Motor neuron (in vitro differentiated cells): ENCODE data around the gene NEK2. TPM values are rescaled to one million over a fixed set of nuclear protein-coding genes. Genes with fewer than 3 reads are reported as not detected.

Source experiments
- ATAC-seq, 8 experiments: fragments of 200-7000 bp; cut with Tn5 transposase; replicated peaks in 6 of 8; 2 replicates each; pipeline ENCODE4 v1.8.0; 2021; ENCODE audit warnings: mild to moderate bottlenecking in 8 of 8, moderate library complexity in 8 of 8
- H3K27ac ChIP-seq, 2 donors: fragments of 250-450 bp; sonication (Bioruptor Pico); 2 replicates each; pipeline ENCODE4 v1.9.0; 2021; ENCODE audit warnings: antibody characterized with exemption in 2 of 2, mild to moderate bottlenecking in 2 of 2, moderate library complexity in 1 of 2
- H3K4me1 ChIP-seq, 2 donors: fragments of 250-450 bp; sonication (Bioruptor Pico); replicated peaks in 1 of 2; 2 replicates each; pipeline ENCODE4 v1.6.1; 2021; ENCODE audit warnings: antibody characterized with exemption in 2 of 2, mild to moderate bottlenecking in 2 of 2, moderate library complexity in 1 of 2
- H3K4me3 ChIP-seq, 5 donors: fragments of 250-450 bp; sonication (Bioruptor Pico); 2 replicates each; pipeline ENCODE4 v1.9.0; 2021; ENCODE audit warnings: antibody characterized with exemption in 5 of 5, mild to moderate bottlenecking in 5 of 5, moderate library complexity in 4 of 5
- WGBS, 10 experiments: fragments of 450-650 bp; shearing (Covaris generic); methylation state at CpG; one replicate each; pipeline ENCODE4 v1.0.0; 2022; 5-methylcytosine and 5-hydroxymethylcytosine counted together
- in situ Hi-C, 9 experiments: fragments of 400-800 bp; cut with MboI; loops; one replicate each; pipeline ENCODE4 v1.15.0; 2021; ENCODE audit warnings: low sequenced_read_pairs in 9 of 9, low pct_unique_long_range_greater_than_20kb in 2 of 9; ENCODE audit not compliant: unreplicated experiment in 9 of 9
- total RNA-seq, 8 experiments: library from RNA; unstranded; fragments of 300-600 nt; gene quantifications; 2 replicates each; pipeline versions ENCODE4 v1.2.3 to v1.2.4, GENCODE V29; 2022

NEK2 gene
- total RNA-seq, 8 experiments from 2014 or later: 0.78 to 72.6 (median 3.7) TPM

DNA sequence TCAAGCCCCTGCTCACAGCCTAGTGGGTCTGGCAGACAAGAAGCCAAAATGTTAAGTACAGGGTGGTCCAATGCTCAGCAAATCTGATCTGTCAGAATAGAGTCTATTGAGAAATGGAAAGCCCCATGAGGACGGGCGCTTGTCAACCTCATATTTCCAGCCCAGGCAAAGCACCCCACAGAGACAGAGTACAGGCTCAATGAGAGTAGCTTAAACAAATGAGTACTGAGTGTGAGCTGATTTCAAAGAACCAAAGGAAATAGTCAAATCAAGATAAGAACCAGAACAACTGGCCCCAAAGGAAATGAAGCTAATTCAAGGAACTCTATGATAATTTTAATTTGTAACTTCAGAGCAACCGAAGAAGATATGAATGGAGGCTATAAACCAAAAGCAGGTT is 51.9 kb downstream of the NEK2 start:
- no peak for ATAC-seq
- whole genome bisulfite sequencing, 10 experiments: 70 to 100% (median 81%) methylated on average over 1 to 3 of the region's 3 CpGs
- in situ Hi-C loops: no loop called here

DNA sequence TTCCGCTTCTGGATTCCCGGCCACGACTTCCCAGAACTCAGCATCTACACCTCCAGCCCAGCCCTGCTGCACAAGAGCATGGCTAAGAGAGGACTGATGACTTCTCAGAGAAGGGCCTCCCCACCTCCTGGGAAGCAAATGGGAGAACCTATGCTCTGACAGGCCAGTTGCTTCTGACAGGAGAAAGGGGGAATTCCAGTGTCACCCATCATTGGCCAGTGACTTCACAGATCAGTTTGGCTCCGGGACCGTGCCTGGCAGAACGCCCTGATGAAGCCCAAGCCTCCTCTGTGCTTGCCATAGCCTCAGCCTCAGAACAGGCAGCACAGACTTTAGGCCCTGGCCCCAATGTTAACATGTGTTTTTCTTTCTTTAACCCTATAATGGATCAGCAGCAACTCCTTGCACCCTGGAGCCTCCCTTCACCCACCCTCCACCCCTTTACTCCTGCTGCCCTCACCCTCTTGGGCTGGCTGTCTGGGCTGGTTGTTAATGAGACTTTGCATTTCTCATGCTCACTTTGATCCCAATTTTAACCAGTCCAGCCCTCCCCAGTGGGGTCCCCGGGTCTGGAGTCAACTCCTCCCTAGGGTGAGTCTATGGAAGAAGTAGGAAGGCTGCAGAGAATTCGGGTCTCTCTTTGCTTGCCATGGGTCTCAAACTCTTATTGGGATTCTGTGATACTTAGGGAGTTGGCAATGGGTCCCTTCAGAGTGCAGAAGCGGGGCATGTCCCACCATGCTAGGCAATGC is 53.8 kb downstream of the NEK2 start:
- 50 to 96% (median 76%) methylated on average over 2 to 9 of the region's 9 CpGs; no CpG with 5 or more reads in 1 of the 10 experiments for WGBS, 10 experiments
- Histone ChIP-seq H3K27ac (no peak overlapping the region), H3K4me1 (no peaks in the 10 kb centered on the region), H3K4me3 (no peak overlapping the region)
- ATAC-seq: peak in 2 of 8 experiments; percentile 60 to 65
- in situ Hi-C loops: no loop called here

More for the DNA sequence above, 51.9 kb downstream of the NEK2 start:
- Histone ChIP-seq H3K27ac (no peak overlapping the region), H3K4me3 (no peak overlapping the region), H3K4me1 (peaks cover 0 to 3% of the 10 kb centered on the region in 2 donors)

DNA sequence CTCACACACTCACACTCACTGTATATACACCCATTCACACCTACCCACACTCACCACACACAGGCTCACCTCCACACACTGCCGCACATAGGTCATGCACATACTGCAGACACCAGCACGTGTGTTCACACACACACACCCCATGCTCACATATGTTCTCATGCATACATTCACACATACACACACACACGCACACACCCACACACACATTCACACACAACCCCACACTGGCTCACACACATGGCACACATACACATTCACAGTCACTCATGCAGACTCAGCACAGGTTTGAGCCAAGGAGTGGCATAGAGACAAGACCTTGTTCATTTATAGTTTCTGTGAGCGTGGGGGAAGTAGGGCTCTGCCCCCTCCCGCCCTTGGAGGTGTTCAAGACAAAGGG is 55.3 kb downstream of the NEK2 start:
- 43 to 100% (median 83%) methylated on average over 1 to 5 of the region's 5 CpGs; no CpG with 5 or more reads in 3 of the 10 experiments for WGBS, 10 experiments
- H3K4me1 ChIP-seq: no peaks in the 10 kb centered on the region
- no peak overlapping the region for H3K4me3 ChIP-seq
- H3K27ac ChIP-seq: no peak overlapping the region
- in situ Hi-C loops: no loop called here
- ATAC-seq: no peak

DNA sequence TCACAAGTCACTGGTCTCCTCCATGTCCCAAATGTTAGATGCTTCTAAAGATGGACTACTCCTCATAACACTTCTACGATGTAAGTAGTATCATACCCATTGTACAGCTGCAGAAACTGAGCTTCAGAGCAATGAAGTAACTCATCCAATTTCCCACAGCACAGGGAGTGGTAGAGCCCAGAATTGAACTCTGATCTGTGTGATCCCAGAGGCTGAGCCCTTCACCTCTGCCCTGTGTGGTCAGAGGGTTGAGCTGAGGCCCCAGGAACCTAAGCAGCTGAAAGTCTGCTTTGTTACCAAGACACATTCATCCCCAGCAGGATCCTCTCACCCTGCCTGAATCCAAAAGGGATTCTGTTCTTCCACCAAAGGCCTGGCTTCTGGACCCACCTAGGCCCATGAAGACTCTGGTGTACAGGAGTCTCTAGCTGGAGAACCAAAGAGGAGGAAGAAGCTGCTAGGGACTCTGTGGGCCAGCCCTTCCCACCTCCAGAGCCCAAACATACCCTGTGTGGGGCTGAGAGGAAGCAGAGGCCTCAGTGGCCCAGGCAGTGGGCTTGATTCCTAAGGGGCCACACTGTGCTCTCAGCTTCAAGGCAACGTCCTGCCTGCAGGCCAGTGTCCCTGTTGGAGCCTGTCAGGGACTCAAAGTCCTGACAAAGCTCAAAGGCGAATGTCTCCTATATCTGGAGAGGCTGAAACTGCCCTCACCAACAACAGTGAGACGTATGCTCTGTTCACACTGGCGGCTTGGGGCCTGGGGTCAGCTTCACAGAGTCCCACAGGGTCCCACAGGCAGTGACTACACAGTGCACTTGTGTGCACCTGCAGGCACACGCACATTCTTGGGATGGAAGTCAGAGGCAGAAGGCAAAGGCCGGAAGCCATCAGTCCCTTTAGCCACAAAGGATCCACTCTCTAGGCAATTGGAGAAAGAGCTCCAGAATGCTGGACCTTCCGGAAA is 56.1 kb downstream of the NEK2 start:
- in situ Hi-C loops: no loop called here
- H3K27ac ChIP-seq: no peak overlapping the region
- no peaks in the 10 kb centered on the region for H3K4me1 ChIP-seq
- no peak for ATAC-seq
- H3K4me3 ChIP-seq: no peak overlapping the region
- 70 to 93% (median 83%) methylated on average over 1 to 6 of the region's 8 CpGs; no CpG with 5 or more reads in 2 of the 10 experiments for WGBS, 10 experiments

DNA sequence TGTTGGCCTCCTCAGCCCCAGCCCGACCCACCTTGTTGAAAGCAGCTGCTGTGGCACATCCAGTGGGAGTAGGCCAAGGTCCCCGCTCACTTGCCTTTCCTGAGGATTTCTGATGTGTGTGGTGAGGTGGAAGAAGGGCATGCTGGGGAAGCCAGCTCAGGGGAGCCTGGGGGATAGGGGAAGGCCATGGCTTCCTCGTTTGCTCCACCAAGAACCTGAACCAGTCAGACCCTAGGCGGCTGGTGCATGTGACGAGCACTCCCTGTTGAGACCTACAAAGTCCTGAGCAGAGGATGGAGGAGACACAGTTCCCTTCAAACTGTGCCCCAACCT is 58.5 kb downstream of the NEK2 start:
- no peak for ATAC-seq

DNA sequence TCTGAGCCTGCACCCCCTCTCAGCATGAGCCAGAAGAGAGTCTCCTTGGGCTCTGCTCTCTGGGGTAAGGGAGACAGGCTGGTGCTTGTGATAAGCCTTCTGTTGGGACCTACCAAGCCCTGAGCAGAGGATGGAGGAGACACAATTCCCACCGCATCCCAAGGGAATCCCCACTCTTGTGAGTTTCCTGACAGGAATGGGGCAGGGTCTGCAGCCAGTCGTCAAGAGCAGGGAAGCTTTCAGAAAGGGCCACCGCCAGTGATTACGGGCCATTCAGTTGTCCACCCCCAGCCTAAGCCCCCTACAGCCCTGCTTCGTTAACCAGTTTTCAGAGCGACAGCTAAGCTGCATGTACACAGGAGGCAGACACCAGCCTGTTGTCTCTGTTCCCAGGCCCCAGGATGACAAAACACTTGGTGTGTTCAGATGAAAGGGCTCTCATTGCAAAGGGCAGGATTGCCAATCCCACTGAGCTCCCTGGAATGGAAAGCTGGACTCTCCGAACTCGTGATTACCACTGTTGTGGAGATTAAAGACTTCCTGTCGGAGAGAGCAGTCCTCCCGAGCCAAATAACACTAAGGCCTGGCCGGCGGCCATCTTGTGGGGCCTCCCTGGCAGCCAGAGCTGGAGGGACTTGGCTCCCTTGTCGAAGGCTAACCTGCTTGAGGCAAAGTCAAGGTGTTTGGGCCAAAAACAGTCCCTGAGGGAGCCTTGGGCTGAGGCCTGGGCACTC is 59.0 kb downstream of the NEK2 start:
- Histone ChIP-seq H3K4me1 (peaks cover 0 to 2% of the 10 kb centered on the region in 2 donors), H3K4me3 (no peak overlapping the region), H3K27ac (no peak overlapping the region)
- ATAC-seq: no peak
- in situ Hi-C loops: no loop called here
- WGBS, 10 experiments: 50 to 100% (median 85%) methylated on average over 2 to 11 of the region's 13 CpGs; no CpG with 5 or more reads in 3 of the 10 experiments

More for the DNA sequence above, 58.5 kb downstream of the NEK2 start:
- in situ Hi-C loops: no loop called here
- Histone ChIP-seq H3K4me1 (peaks cover 0 to 2% of the 10 kb centered on the region in 2 donors), H3K27ac (no peak overlapping the region), H3K4me3 (no peak overlapping the region)
- WGBS, 10 experiments: 80 to 100% (median 95%) methylated on average over 1 to 3 of the region's 5 CpGs; no CpG with 5 or more reads in 5 of the 10 experiments

DNA sequence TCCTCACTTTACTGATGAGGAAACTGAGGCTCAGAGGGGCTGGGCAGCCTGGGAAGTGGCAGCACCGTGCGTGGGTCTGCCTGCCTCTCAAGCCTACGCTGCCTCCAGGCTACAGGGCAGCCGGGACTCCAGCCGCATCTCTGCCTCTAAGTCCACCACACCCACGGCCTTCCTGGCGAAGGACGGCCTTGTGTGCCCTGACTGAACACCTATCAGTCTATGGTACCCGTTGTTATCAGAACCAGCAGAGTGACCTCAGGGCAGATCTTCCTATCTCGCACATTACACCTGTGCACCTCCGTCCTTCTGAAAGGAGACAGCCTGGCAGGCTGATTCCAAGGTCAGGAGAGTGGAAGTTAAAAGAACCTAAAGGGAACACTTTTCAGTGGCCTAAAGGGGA is 60.8 kb downstream of the NEK2 start:
- no peak for ATAC-seq
- H3K4me1 ChIP-seq: peaks cover 0 to 2% of the 10 kb centered on the region in 2 donors
- in situ Hi-C loops: no loop called here
- no peak overlapping the region for H3K27ac ChIP-seq
- H3K4me3 ChIP-seq: no peak overlapping the region
- WGBS, 10 experiments: 72 to 100% (median 89%) methylated on average over 1 to 9 of the region's 11 CpGs; no CpG with 5 or more reads in 3 of the 10 experiments

DNA sequence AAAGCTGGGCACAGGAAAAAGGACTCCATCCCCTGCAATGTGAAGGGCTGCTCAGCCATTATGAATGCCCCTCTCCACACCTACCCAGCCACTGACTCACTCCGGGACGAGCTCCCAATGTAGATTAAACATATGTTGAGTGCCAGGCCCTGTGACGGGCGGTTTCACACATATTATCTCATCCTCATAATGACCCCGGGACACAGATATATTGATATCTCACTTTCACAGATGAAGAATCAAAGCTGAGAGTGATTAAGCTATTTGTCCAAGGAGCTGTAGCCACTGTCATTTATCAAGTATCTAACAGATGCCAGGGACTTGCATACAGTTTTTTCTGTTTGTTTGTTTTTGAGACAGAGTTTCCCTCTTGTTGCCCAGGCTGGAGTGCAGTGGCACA is 61.5 kb downstream of the NEK2 start:
- Histone ChIP-seq H3K4me1 (peaks cover 0 to 2% of the 10 kb centered on the region in 2 donors), H3K27ac (no peak overlapping the region), H3K4me3 (no peak overlapping the region)
- 20 to 100% (median 73%) methylated on average over 2 to 5 of the region's 5 CpGs; no CpG with 5 or more reads in 1 of the 10 experiments for WGBS, 10 experiments
- ATAC-seq: peak in 5 of 8 experiments; percentile 14 to 41 (median 32)
- in situ Hi-C loops: no loop called here

DNA sequence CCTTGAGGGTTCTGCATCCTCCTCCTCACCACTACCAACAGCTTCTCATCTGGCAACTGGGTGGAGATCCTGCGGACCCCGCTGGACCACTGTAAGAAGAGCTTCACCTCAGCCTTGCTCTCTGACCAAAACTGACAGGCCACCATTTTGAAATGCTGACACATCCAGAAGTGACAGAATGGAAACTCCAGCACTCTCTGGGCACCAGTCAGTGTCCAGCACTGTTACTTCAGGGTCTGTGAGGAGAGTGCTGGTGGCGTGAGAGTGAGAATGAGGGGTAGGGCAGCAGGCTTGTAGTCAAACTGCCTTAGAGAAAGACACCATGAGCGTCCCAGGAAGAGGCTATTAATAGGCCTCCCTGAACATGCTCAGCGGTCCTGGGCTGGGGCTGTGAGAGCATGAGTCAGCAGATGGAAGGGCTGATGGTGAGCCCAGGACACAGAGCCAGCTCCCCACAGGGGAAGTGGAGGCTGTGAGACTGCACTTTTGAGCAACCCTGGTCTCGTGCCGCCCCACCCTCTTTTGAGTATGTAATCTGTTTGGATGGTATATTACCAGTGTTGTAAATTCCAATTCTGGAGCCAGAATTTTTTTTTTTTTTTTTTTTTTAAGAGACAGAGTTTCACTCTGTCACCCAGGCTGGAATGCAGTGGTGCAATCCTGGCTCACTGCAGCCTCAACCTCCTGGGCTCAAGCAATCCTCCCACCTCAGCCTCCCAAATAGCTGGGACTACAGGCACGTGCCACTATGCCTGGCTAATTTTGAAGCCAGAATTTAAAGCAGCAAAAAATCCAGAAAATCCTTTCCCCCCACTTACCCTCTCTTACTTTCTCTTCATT is 62.1 kb downstream of the NEK2 start:
- WGBS, 10 experiments: 28 to 100% (median 67%) methylated on average over 1 to 8 of the region's 8 CpGs; no CpG with 5 or more reads in 1 of the 10 experiments
- no peak overlapping the region for H3K27ac ChIP-seq
- in situ Hi-C loops: no loop called here
- peaks cover 0 to 2% of the 10 kb centered on the region in 2 donors for H3K4me1 ChIP-seq
- peak; percentile 91 to 99 (median 97) for ATAC-seq
- H3K4me3 ChIP-seq: no peak overlapping the region

DNA sequence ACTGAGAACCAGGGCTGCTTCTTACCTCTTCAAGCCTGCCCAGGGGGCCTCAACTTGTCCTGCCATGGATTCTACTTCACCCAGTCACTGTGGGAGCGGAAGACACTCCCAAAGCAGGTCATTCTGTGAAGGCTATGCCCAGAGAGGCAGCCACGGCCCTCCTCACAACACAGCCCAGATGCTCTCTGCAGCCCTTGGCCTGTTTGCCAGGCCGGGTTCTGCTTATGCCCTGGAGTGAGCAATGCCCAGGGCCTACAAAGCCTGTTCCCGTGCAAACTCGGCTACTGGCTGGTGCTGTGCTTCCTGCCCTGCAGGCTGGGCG is 62.7 kb downstream of the NEK2 start:
- ATAC-seq: peak in 4 of 8 experiments; percentile 5 to 10 (median 8)
- Histone ChIP-seq H3K27ac (no peak overlapping the region), H3K4me1 (peaks cover 0 to 2% of the 10 kb centered on the region in 2 donors), H3K4me3 (no peak overlapping the region)
- in situ Hi-C loops: no loop called here
- 89 to 100% (median 92%) methylated on average over 2 to 6 of the region's 6 CpGs; no CpG with 5 or more reads in 5 of the 10 experiments for WGBS, 10 experiments
